HAP-1 (cell line): ENCODE measurements around the gene PITRM1.
A peak's percentile ranks its signal among the peaks of the same experiment; 100 is the strongest.

Experiments used
- DNase-seq, 2 experiments: peaks; one replicate each; pipeline ENCODE4 v3.0.0-alpha.2; 2016 to 2020; ENCODE audit warnings: low spot score in 2 of 2
- H3K27me3 ChIP-seq: fragments of 250-450 bp; sonication (Bioruptor Pico); 2 replicates; pipeline ENCODE4 v1.5.1; 2020; ENCODE audit warnings: low read depth, mild to moderate bottlenecking, moderate library complexity
- H3K36me3 ChIP-seq: fragments of 250-450 bp; sonication (Bioruptor Pico); replicated peaks from 2 replicates; pipeline ENCODE4 v1.5.1; 2020; ENCODE audit warnings: mild to moderate bottlenecking
- H3K4me1 ChIP-seq: fragments of 250-450 bp; sonication (Bioruptor Pico); 2 replicates; pipeline ENCODE4 v1.5.1; 2020; ENCODE audit warnings: mild to moderate bottlenecking
- H3K4me3 ChIP-seq: fragments of 250-450 bp; sonication (Bioruptor Pico); 2 replicates; pipeline ENCODE4 v1.5.1; 2020; ENCODE audit warnings: mild to moderate bottlenecking, moderate library complexity
- H3K9me3 ChIP-seq: fragments of 250-450 bp; sonication (Bioruptor Pico); 2 replicates; pipeline ENCODE4 v1.5.1; 2020; ENCODE audit warnings: mild to moderate bottlenecking, moderate library complexity
- in situ Hi-C: fragments of 300-500 bp; cut with MboI; formaldehyde crosslinking; loops from 3 replicates; pipeline ENCODE4 v1.14.3; 2020; ENCODE audit warnings: low sequenced_read_pairs, inconsistent platforms, mixed read lengths

The PITRM1 gene

GRCh38 chr10:3207351-3207750 is 34.8 kb upstream of the PITRM1 start:
- no peaks in the 10 kb centered on the region for H3K36me3 ChIP-seq
- H3K9me3 ChIP-seq: no peaks in the 10 kb centered on the region
- in situ Hi-C loops: loop anchor here (25.0 kb wide), 2 partner anchors 1455 to 1555 kb away; no protein-coding TSS in a partner anchor
- H3K4me3 ChIP-seq: no peak overlapping the region
- peaks cover 15% of the 10 kb centered on the region; the same call in 1 of the 2 replicates for H3K27me3 ChIP-seq
- DNase-seq: no peak
- H3K4me1 ChIP-seq: no peaks in the 10 kb centered on the region

DNA sequence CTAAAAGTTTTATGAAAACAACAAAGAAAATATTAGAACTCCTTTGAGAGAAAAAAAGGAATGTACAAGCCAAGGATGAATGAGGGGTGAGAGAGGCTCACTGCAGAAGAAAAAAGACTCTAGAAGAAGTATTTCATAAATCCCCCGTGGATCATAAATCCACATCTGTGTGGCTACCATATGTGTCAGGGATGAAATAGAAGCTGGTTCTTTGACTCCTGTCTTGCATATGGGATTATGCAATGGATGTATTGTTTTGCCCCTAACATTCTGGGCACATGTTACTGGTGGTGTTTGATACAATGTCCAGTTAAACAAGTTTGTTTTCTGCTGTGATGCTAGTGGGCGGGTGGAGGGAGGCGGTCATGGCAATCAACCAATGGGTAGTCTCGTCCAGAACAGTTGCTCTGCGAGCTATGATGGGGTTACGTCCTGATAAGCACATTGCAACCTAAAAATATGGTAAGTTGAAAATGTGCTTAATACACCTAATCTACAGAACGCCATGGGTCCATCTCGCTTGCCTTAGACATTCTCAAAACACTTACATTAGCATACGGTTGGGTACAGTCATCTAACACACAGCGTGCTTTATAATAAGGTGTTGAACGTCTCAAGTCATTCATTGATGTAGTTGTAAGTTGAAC is 34.1 kb upstream of the PITRM1 start:
- Histone ChIP-seq H3K9me3 (no peaks in the 10 kb centered on the region), H3K4me3 (no peak overlapping the region), H3K27me3 (peaks cover 15% of the 10 kb centered on the region; the same call in 1 of the 2 replicates), H3K36me3 (no peaks in the 10 kb centered on the region), H3K4me1 (no peaks in the 10 kb centered on the region)
- DNase-seq: no peak
- in situ Hi-C loops: loop anchor here (25.0 kb wide), 2 partner anchors 1456 to 1556 kb away; no protein-coding TSS in a partner anchor

- in situ Hi-C loops: loop anchor here (25.0 kb wide), 2 partner anchors 1458 to 1558 kb away; no protein-coding TSS in a partner anchor
- DNase-seq: no peak
- no peak overlapping the region for H3K4me3 ChIP-seq
- no peaks in the 10 kb centered on the region for H3K9me3 ChIP-seq
- H3K27me3 ChIP-seq: peaks cover 18% of the 10 kb centered on the region; the same call in 1 of the 2 replicates
- H3K4me1 ChIP-seq: no peaks in the 10 kb centered on the region
- H3K36me3 ChIP-seq: no peaks in the 10 kb centered on the region
Measured at GRCh38 chr10:3203972-3204371, 31.4 kb upstream of the PITRM1 start.

- no peaks in the 10 kb centered on the region for H3K4me1 ChIP-seq
- peaks cover 18% of the 10 kb centered on the region; the same call in 1 of the 2 replicates for H3K27me3 ChIP-seq
- no peaks in the 10 kb centered on the region for H3K36me3 ChIP-seq
- H3K9me3 ChIP-seq: no peaks in the 10 kb centered on the region
- no peak overlapping the region for H3K4me3 ChIP-seq
- in situ Hi-C loops: loop anchor here (25.0 kb wide), 2 partner anchors 1459 to 1559 kb away; no protein-coding TSS in a partner anchor
- DNase-seq: no peak
Measured at GRCh38 chr10:3203016-3203811, 30.6 kb upstream of the PITRM1 start.

DNA sequence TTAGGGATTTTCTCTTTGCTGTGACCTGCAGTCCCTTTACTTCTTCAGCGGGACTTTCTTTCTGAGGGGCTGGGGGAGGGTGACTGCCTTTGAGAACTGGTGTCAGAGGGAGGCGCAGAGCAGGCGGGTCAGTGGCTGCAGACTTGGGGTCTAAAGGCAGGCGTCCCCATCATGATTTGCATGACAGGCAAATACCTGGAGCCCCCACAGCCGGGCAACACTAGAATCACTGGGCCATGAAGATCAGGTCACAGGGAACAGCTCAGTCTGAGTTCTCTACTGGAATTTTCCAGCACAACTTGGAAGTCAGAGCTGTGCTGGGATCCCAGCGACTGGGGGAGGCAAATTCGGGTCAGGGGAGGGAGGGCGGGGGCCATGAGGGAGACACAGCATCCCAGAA is 29.2 kb upstream of the PITRM1 start:
- in situ Hi-C loops: loop anchor here (25.0 kb wide), 2 partner anchors 1461 to 1561 kb away; no protein-coding TSS in a partner anchor
- H3K27me3 ChIP-seq: peaks cover 15% of the 10 kb centered on the region; the same call in 1 of the 2 replicates

GRCh38 chr10:3199488-3199887 is 26.9 kb upstream of the PITRM1 start:
- no peaks in the 10 kb centered on the region for H3K36me3 ChIP-seq
- DNase-seq: no peak
- no peak overlapping the region for H3K4me3 ChIP-seq
- peaks cover 12% of the 10 kb centered on the region; the same call in 1 of the 2 replicates for H3K4me1 ChIP-seq
- in situ Hi-C loops: loop anchor here (25.0 kb wide), 1 partner anchor 588 kb away; the partner anchor contains the start of gene KLF6
- H3K27me3 ChIP-seq: peaks cover 12% of the 10 kb centered on the region; the same call in 1 of the 2 replicates
- no peaks in the 10 kb centered on the region for H3K9me3 ChIP-seq

More for the DNA sequence above, 29.2 kb upstream of the PITRM1 start:
- no peak overlapping the region for H3K4me3 ChIP-seq
- peaks cover 12% of the 10 kb centered on the region; the same call in 1 of the 2 replicates for H3K4me1 ChIP-seq
- H3K9me3 ChIP-seq: no peaks in the 10 kb centered on the region
- no peaks in the 10 kb centered on the region for H3K36me3 ChIP-seq
- DNase-seq: no peak

GRCh38 chr10:3198900-3199299 is 26.3 kb upstream of the PITRM1 start:
- in situ Hi-C loops: loop anchor here (25.0 kb wide), 1 partner anchor 588 kb away; the partner anchor contains the start of gene KLF6
- no peak for DNase-seq
- no peak overlapping the region for H3K4me3 ChIP-seq
- peaks cover 12% of the 10 kb centered on the region; the same call in 1 of the 2 replicates for H3K4me1 ChIP-seq
- H3K36me3 ChIP-seq: no peaks in the 10 kb centered on the region
- no peaks in the 10 kb centered on the region for H3K9me3 ChIP-seq
- H3K27me3 ChIP-seq: peaks cover 9% of the 10 kb centered on the region; the same call in 1 of the 2 replicates

- Histone ChIP-seq H3K27me3 (peaks cover 3% of the 10 kb centered on the region; the same call in 1 of the 2 replicates), H3K4me1 (peaks cover 19% of the 10 kb centered on the region), H3K4me3 (no peak overlapping the region), H3K36me3 (no peaks in the 10 kb centered on the region), H3K9me3 (no peaks in the 10 kb centered on the region)
- in situ Hi-C loops: loop anchor here (25.0 kb wide), 1 partner anchor 590 kb away; the partner anchor contains the start of gene KLF6
- peak; percentile 72 to 86 for DNase-seq
Measured at GRCh38 chr10:3197348-3198003, 24.9 kb upstream of the PITRM1 start.

GRCh38 chr10:3196958-3197347 is 24.4 kb upstream of the PITRM1 start:
- Histone ChIP-seq H3K4me3 (no peak overlapping the region), H3K27me3 (peaks cover 3% of the 10 kb centered on the region; the same call in 1 of the 2 replicates), H3K36me3 (no peaks in the 10 kb centered on the region), H3K4me1 (peaks cover 19% of the 10 kb centered on the region), H3K9me3 (no peaks in the 10 kb centered on the region)
- in situ Hi-C loops: loop anchor here (25.0 kb wide), 1 partner anchor 590 kb away; the partner anchor contains the start of gene KLF6
- no peak for DNase-seq

- Histone ChIP-seq H3K27me3 (peaks cover 3% of the 10 kb centered on the region; the same call in 1 of the 2 replicates), H3K4me1 (peaks cover 19% of the 10 kb centered on the region), H3K4me3 (no peak overlapping the region), H3K9me3 (no peaks in the 10 kb centered on the region), H3K36me3 (no peaks in the 10 kb centered on the region)
- in situ Hi-C loops: loop anchor here (25.0 kb wide), 1 partner anchor 591 kb away; the partner anchor contains the start of gene KLF6
- no peak for DNase-seq
Measured at GRCh38 chr10:3196482-3196881, 23.9 kb upstream of the PITRM1 start.

DNA sequence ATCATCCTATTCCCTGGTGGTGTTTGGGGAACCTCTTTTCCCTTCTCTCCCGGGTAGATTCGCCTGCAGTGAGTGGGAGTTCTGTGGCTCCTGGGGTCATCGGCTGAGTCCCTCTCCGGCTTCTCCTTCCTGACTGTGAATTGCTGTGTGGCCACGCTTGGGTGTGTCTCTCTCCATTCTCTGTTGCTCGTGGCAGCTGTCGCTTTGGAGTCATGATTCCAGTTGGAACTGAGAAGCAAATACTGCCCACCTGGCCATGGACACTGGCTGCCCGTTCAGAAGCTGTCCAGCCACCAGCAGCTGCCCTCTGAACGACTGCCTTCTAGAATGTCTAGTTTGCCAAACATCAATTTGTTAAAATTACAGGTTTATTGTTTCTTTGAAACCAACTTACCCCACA is 23.1 kb upstream of the PITRM1 start:
- H3K4me3 ChIP-seq: no peak overlapping the region
- H3K27me3 ChIP-seq: peaks cover 3% of the 10 kb centered on the region; the same call in 1 of the 2 replicates
- H3K9me3 ChIP-seq: no peaks in the 10 kb centered on the region
- in situ Hi-C loops: loop anchor here (25.0 kb wide), 1 partner anchor 592 kb away; the partner anchor contains the start of gene KLF6
- no peaks in the 10 kb centered on the region for H3K36me3 ChIP-seq
- H3K4me1 ChIP-seq: peaks cover 19% of the 10 kb centered on the region
- DNase-seq: no peak

DNA sequence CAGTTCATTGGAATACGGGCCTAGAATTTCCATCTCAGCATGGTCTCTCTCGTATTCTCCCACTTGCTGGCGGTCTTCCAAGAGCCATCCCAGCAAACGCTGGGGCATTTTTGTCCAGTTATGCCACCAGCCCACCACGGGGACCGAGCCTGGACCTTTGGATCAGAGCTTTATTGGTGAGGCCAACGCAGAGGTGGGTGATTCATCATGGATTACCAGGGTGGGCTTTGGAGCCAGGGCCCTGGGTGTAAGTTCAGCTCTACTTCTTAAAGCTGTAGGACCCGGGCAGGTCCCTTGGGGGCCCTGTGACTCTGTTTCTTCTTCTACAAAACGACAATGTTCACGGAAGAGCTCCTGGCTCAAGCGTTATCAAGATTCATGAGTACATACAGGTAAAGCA is 22.7 kb upstream of the PITRM1 start:
- Histone ChIP-seq H3K4me1 (peaks cover 19% of the 10 kb centered on the region), H3K9me3 (no peaks in the 10 kb centered on the region), H3K4me3 (no peak overlapping the region), H3K27me3 (peaks cover 3% of the 10 kb centered on the region; the same call in 1 of the 2 replicates), H3K36me3 (no peaks in the 10 kb centered on the region)
- DNase-seq: no peak
- in situ Hi-C loops: loop anchor here (25.0 kb wide), 1 partner anchor 592 kb away; the partner anchor contains the start of gene KLF6

GRCh38 chr10:3194871-3195270 is 22.3 kb upstream of the PITRM1 start:
- Histone ChIP-seq H3K4me1 (peaks cover 22% of the 10 kb centered on the region), H3K36me3 (no peaks in the 10 kb centered on the region), H3K4me3 (no peak overlapping the region), H3K9me3 (no peaks in the 10 kb centered on the region), H3K27me3 (peaks cover 3% of the 10 kb centered on the region; the same call in 1 of the 2 replicates)
- in situ Hi-C loops: loop anchor here (25.0 kb wide), 1 partner anchor 592 kb away; the partner anchor contains the start of gene KLF6
- DNase-seq: no peak
